ENCODE data around the gene DLGAP1. TPM values are rescaled to one million over a fixed set of nuclear protein-coding genes. Genes with fewer than 3 reads are reported as not detected.
A peak's percentile ranks its signal among the peaks of the same experiment; 100 is the strongest.
"Not testable (repeated sequence)": the region's sequence is repeated elsewhere in the genome, so short reads cannot be mapped to it uniquely, and the experiment has no call there.

The DLGAP1 gene
- total and polyA plus RNA-seq, 5 donors from 2014 or later: 0.11 to 5.4 (median 0.68) TPM

DNA sequence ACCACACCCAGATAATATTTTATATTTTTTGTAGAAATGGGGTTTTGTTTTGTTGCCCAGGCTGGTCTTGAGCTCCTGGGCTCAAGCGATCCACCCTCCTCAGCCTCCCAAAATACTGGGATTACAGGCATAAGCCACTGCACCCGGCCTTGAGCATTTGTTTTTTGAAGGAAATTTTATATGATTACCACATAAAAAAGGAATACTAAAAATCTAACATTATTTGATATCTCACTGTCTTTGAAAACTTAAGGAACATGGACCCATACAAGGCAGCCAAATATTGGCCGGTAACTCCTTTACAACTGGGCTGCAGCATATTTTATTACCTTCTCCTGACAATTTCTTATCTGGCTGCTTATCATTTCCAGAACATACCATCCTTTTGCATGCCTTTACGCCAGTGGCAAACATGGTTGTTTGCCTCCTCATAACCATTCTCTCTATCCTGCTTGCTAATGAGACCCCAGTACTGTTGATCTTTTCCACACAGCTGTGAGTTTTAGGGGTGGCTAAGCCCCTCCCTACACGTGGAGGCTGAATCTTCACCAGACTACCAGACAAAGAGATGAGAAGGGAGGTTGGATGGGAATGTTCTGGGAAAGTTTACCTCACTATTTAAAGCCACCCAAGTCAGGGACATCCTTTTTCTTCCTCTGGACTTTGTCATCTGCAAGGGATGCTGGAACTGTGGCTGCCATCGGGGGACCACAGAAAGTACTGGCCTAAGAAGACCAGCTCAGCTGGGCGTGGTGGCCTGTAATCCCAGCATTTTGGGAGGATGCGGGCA lies 847.6 kb downstream of the DLGAP1 start:
- DNase-seq (no peak), ATAC-seq (ENCODE audit: low read depth in 2 of 2) (no peak)
- Mint-ChIP-seq H3K9me3 (no peaks in the 10 kb centered on the region), H3K4me1 (peaks cover 0 to 13% (median 8%) of the 10 kb centered on the region in 4 donors), H3K27ac (peak overlapping the region; percentile 8 to 24 (median 22)), H3K36me3 (no peaks in the 10 kb centered on the region), H3K4me3 (peak overlapping the region in 1 of 4 donors; percentile 19), H3K27me3 (no peaks in the 10 kb centered on the region)
- Histone ChIP-seq H3K27ac (ENCODE audit: insufficient read depth, low read length, poor library complexity, severe bottlenecking) (no peak overlapping the region), H3K4me3 (ENCODE audit: low read depth, low read length) (no peak overlapping the region), H3K36me3 (ENCODE audit: control insufficient read depth, insufficient read depth, low read length) (no peaks in the 10 kb centered on the region), H3K9me3 (ENCODE audit: control insufficient read depth in 2 of 2, low read length in 2 of 2) (no peaks in the 10 kb centered on the region), H3K27me3 (ENCODE audit: control insufficient read depth, insufficient read depth, low read length) (no peaks in the 10 kb centered on the region), H3K4me1 (ENCODE audit: control insufficient read depth, insufficient read depth, low read length, poor library complexity, severe bottlenecking) (peaks cover 44% of the 10 kb centered on the region)

DNA sequence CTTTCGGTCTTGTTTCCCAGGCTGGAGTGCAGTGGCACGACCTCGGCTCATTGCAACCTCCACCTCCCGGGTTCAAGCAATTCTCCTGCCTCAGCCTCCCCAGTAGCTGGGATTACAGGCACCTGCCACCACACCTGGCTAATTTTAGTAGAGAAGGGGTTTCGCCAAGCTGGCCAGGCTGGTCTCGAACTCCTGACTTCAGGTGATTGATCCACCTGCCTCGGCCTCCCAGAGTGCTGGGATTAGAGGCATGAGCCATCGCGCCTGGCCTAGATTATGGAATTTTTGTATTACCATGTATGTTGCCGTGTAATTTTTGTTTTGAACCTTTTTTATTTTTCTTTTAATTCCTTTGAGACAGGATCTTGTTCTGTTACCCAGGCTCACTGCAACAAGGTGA lies 848.2 kb downstream of the DLGAP1 start:
- DNase-seq; H3K27me3 ChIP-seq (ENCODE audit: control insufficient read depth, insufficient read depth, low read length); ATAC-seq (ENCODE audit: low read depth in 2 of 2); H3K36me3 Mint-ChIP-seq; H3K9me3 ChIP-seq (ENCODE audit: control insufficient read depth in 2 of 2, low read length in 2 of 2); H3K27me3 Mint-ChIP-seq; H3K27ac Mint-ChIP-seq; H3K9me3 Mint-ChIP-seq; H3K36me3 ChIP-seq (ENCODE audit: control insufficient read depth, insufficient read depth, low read length); H3K4me3 ChIP-seq (ENCODE audit: low read depth, low read length): not testable (repeated sequence)
- Mint-ChIP-seq H3K4me3 (peak overlapping the region in 2 of 4 donors; percentile 51 to 56), H3K4me1 (peaks cover 0 to 16% (median 8%) of the 10 kb centered on the region in 4 donors)
- peak overlapping the region; percentile 85 for H3K27ac ChIP-seq (ENCODE audit: insufficient read depth, low read length, poor library complexity, severe bottlenecking)
- H3K4me1 ChIP-seq (ENCODE audit: control insufficient read depth, insufficient read depth, low read length, poor library complexity, severe bottlenecking): peaks cover 49% of the 10 kb centered on the region

DNA sequence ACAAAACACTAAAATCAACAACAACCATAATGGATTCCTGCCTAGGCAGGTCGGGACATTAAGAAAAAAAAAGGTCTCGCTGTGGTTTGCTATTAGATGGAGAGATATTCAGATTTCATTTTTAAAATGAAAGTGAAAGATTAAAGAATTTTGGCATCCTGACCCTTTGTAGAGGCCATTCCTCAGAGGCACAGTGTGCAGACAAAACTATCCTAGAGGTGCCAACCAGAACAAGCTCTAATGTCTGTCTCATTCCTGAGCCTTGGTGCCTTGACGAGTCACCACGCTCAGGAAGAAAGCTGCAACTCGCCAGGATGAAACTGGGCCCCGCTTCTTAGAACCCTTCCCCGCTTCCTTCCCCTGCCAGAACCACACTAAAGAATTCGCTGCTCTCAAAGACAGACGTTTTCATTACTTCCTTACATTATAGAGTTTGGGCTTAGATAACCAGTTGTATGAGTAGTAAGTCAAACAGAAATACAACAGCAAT lies 849.1 kb downstream of the DLGAP1 start:
- no peak overlapping the region for H3K27ac Mint-ChIP-seq
- Histone ChIP-seq H3K4me1 (ENCODE audit: control insufficient read depth, insufficient read depth, low read length, poor library complexity, severe bottlenecking) (peaks cover 49% of the 10 kb centered on the region), H3K36me3 (ENCODE audit: control insufficient read depth, insufficient read depth, low read length) (no peaks in the 10 kb centered on the region), H3K9me3 (ENCODE audit: control insufficient read depth in 2 of 2, low read length in 2 of 2) (no peaks in the 10 kb centered on the region), H3K4me3 (ENCODE audit: low read depth, low read length) (peak overlapping the region; percentile 89), H3K27me3 (ENCODE audit: control insufficient read depth, insufficient read depth, low read length) (no peaks in the 10 kb centered on the region), H3K27ac (ENCODE audit: insufficient read depth, low read length, poor library complexity, severe bottlenecking) (peak overlapping the region; percentile 85)
- DNase-seq (peak in 2 of 3 donors; percentile 50 to 72), ATAC-seq (ENCODE audit: low read depth in 2 of 2) (peak; percentile 20 to 36)
- H3K4me3 Mint-ChIP-seq: no peak overlapping the region
- H3K27me3 Mint-ChIP-seq: no peaks in the 10 kb centered on the region
- peaks cover 0 to 16% (median 8%) of the 10 kb centered on the region in 4 donors for H3K4me1 Mint-ChIP-seq
- no peaks in the 10 kb centered on the region for H3K9me3 Mint-ChIP-seq
- H3K36me3 Mint-ChIP-seq: no peaks in the 10 kb centered on the region

DNA sequence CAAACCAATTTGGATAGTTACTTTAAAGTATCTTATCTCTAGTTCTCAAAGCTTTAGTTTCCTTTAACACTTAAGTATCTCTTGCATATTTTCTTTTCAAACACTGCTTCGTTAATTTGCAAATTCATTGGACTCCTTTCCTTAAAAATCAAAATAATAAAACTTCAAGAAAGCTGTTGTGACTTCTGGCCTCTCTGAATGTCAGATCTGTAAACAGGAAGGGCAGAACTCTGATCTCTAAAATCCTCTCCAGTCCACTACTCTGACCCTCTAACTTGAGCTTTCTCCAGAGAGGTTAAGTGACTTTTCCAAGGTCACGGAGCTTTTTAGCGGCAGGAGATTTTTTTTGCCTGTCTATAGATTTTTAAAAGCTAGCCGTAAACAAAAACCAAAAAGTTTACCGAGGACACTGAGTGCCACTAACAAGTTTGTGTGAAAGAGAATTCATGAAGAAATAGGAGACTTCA lies 849.6 kb downstream of the DLGAP1 start:
- H3K4me1 Mint-ChIP-seq: peaks cover 0 to 16% (median 8%) of the 10 kb centered on the region in 4 donors
- no peak overlapping the region for H3K27ac Mint-ChIP-seq
- no peaks in the 10 kb centered on the region for H3K9me3 Mint-ChIP-seq
- H3K4me3 Mint-ChIP-seq: no peak overlapping the region
- no peaks in the 10 kb centered on the region for H3K36me3 Mint-ChIP-seq
- peak overlapping the region; percentile 85 for H3K27ac ChIP-seq (ENCODE audit: insufficient read depth, low read length, poor library complexity, severe bottlenecking)
- peak overlapping the region; percentile 89 for H3K4me3 ChIP-seq (ENCODE audit: low read depth, low read length)
- peaks cover 49% of the 10 kb centered on the region for H3K4me1 ChIP-seq (ENCODE audit: control insufficient read depth, insufficient read depth, low read length, poor library complexity, severe bottlenecking)
- ATAC-seq (ENCODE audit: low read depth in 2 of 2) (no peak), DNase-seq (peak in 1 of 3 donors; percentile 19)
- no peaks in the 10 kb centered on the region for H3K27me3 ChIP-seq (ENCODE audit: control insufficient read depth, insufficient read depth, low read length)
- H3K27me3 Mint-ChIP-seq: no peaks in the 10 kb centered on the region
- no peaks in the 10 kb centered on the region for H3K36me3 ChIP-seq (ENCODE audit: control insufficient read depth, insufficient read depth, low read length)
- H3K9me3 ChIP-seq (ENCODE audit: control insufficient read depth in 2 of 2, low read length in 2 of 2): no peaks in the 10 kb centered on the region

DNA sequence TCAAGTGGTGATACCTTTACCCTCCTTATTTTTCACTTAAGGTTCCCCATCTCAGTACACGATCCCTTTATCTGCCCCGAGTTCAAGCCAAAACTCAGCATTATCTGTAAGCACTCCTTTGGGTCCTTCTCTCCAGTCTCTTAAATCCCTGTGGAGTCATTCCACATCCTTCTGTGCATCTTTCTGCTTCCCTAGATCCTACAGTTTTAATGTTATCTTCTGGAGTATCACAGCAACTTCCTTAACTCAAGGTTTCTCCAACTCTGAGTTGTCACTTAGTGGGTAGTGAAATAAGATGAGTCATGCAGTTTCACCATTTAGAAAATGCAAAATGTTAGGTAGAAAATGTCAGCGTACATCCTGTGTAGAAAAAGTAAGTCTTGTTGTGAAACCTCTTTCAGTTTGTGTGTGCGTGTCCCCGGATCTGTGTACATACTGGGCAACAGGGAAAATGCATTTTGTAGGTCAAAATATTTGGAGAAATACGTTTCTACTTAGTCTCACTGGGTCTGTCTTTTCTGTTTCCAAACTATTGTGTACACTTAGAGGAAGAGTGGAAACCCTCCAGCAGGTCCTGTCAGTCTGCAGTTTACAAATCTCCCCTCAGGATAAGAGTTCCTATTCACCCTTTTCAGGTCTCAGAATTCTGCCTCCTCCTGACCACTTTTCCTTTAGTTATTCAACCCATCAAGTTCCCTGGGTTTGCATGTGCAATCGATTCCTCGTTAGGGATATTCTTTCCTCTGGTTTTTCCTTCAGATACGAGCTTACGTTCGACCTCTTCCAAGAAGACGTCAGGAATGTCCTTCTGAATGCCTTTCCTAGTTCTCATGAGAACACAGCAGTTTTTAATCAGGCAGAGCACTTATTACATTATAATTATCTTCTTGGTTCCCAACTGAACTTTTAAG lies 850.4 kb downstream of the DLGAP1 start:
- no peak overlapping the region for H3K4me3 Mint-ChIP-seq
- Histone ChIP-seq H3K36me3 (ENCODE audit: control insufficient read depth, insufficient read depth, low read length) (no peaks in the 10 kb centered on the region), H3K9me3 (ENCODE audit: control insufficient read depth in 2 of 2, low read length in 2 of 2) (no peaks in the 10 kb centered on the region), H3K4me3 (ENCODE audit: low read depth, low read length) (peak overlapping the region; percentile 89), H3K4me1 (ENCODE audit: control insufficient read depth, insufficient read depth, low read length, poor library complexity, severe bottlenecking) (peaks cover 49% of the 10 kb centered on the region), H3K27ac (ENCODE audit: insufficient read depth, low read length, poor library complexity, severe bottlenecking) (peak overlapping the region; percentile 85), H3K27me3 (ENCODE audit: control insufficient read depth, insufficient read depth, low read length) (no peaks in the 10 kb centered on the region)
- no peaks in the 10 kb centered on the region for H3K9me3 Mint-ChIP-seq
- DNase-seq (peak in 2 of 3 donors; percentile 60 to 88), ATAC-seq (ENCODE audit: low read depth in 2 of 2) (peak; percentile 70 to 80)
- no peak overlapping the region for H3K27ac Mint-ChIP-seq
- no peaks in the 10 kb centered on the region for H3K27me3 Mint-ChIP-seq
- peaks cover 0 to 19% (median 9%) of the 10 kb centered on the region in 4 donors for H3K4me1 Mint-ChIP-seq
- H3K36me3 Mint-ChIP-seq: no peaks in the 10 kb centered on the region

DNA sequence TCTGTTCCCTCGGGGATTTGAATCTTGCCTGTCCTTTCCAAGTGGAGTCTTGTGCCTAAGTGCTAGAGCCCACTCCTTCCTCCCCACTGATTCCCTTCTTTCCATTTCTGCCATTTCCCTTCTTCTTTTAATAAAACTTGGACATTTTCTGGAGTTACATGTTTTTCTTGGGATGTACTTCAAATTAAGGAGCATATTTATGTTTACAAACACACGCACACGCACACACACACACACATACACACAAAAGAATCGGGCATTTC lies 850.9 kb downstream of the DLGAP1 start:
- H3K4me3 ChIP-seq (ENCODE audit: low read depth, low read length): peak overlapping the region; percentile 89

DNA sequence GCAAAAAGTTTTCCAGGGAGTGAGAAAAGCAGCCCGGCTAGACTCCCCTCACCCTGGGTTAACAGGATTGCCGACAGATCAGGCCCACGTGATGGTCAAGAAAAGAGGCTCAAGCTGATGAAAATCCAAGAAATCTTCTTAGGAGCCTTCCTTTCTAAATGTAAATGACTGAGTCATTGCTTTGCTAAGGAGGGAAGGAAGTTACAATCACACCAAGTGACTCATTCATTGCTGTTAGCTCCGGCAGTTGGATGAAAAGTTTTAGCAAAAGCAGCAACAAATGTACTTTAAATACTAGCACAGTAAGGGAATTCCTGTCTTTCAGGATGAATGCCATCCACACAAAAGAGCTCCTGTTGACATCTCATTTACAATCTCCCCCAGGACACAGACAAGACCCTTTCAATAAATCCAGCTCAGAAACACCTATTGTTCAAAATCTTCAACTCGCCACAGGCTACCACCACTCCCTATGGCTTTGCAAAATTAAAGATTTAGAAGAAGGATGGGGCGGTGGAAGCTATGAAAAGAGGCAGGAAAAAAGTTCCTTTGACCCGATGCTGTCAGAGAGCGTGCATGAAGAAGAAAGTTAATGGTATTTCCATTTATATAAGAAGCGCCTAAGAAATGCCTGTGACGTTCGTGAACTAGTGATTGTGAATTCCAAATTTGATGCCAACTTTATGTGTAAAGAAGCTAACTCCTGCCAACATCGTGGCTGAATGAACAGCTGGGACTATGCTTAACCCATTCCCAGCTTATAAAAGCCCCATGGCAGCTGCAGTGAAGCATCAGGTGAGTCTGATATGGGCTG lies 851.5 kb downstream of the DLGAP1 start:
- no peak overlapping the region for H3K4me3 Mint-ChIP-seq
- H3K36me3 Mint-ChIP-seq: no peaks in the 10 kb centered on the region
- Histone ChIP-seq H3K4me1 (ENCODE audit: control insufficient read depth, insufficient read depth, low read length, poor library complexity, severe bottlenecking) (peaks cover 54% of the 10 kb centered on the region), H3K36me3 (ENCODE audit: control insufficient read depth, insufficient read depth, low read length) (peaks cover 4% of the 10 kb centered on the region), H3K27ac (ENCODE audit: insufficient read depth, low read length, poor library complexity, severe bottlenecking) (peak overlapping the region; percentile 85), H3K27me3 (ENCODE audit: control insufficient read depth, insufficient read depth, low read length) (no peaks in the 10 kb centered on the region), H3K4me3 (ENCODE audit: low read depth, low read length) (peak overlapping the region; percentile 89), H3K9me3 (ENCODE audit: control insufficient read depth in 2 of 2, low read length in 2 of 2) (no peaks in the 10 kb centered on the region)
- peaks cover 0 to 28% (median 9%) of the 10 kb centered on the region in 4 donors for H3K4me1 Mint-ChIP-seq
- H3K27ac Mint-ChIP-seq: no peak overlapping the region
- no peaks in the 10 kb centered on the region for H3K9me3 Mint-ChIP-seq
- peak; percentile 35 to 38 for ATAC-seq (ENCODE audit: low read depth in 2 of 2)
- H3K27me3 Mint-ChIP-seq: no peaks in the 10 kb centered on the region
- peak in 1 of 3 donors; percentile 70 for DNase-seq

More for the DNA sequence above, 850.9 kb downstream of the DLGAP1 start:
- H3K9me3 Mint-ChIP-seq: no peaks in the 10 kb centered on the region
- no peaks in the 10 kb centered on the region for H3K27me3 Mint-ChIP-seq
- H3K27ac ChIP-seq (ENCODE audit: insufficient read depth, low read length, poor library complexity, severe bottlenecking): peak overlapping the region; percentile 85
- peaks cover 52% of the 10 kb centered on the region for H3K4me1 ChIP-seq (ENCODE audit: control insufficient read depth, insufficient read depth, low read length, poor library complexity, severe bottlenecking)
- H3K4me1 Mint-ChIP-seq: peaks cover 0 to 24% (median 8%) of the 10 kb centered on the region in 4 donors
- DNase-seq: no peak
- no peaks in the 10 kb centered on the region for H3K36me3 Mint-ChIP-seq
- H3K9me3 ChIP-seq (ENCODE audit: control insufficient read depth in 2 of 2, low read length in 2 of 2): no peaks in the 10 kb centered on the region
- no peaks in the 10 kb centered on the region for H3K27me3 ChIP-seq (ENCODE audit: control insufficient read depth, insufficient read depth, low read length)
- peaks cover 2% of the 10 kb centered on the region for H3K36me3 ChIP-seq (ENCODE audit: control insufficient read depth, insufficient read depth, low read length)
- no peak for ATAC-seq (ENCODE audit: low read depth in 2 of 2)
- no peak overlapping the region for H3K4me3 Mint-ChIP-seq
- H3K27ac Mint-ChIP-seq: no peak overlapping the region

Measured in CD4-positive, CD25-positive, alpha-beta regulatory T cell (primary cell).